K562 (cell line): ENCODE measurements around the gene FXR1. TPM values are rescaled to one million over a fixed set of nuclear protein-coding genes. Genes with fewer than 3 reads are reported as not detected.

Source experiments
- ATAC-seq: fragments of 200-7000 bp; cut with Tn5 transposase; 3 replicates; pipeline ENCODE4 v1.9.1; 2020; ENCODE audit warnings: moderate library complexity
- Bru-seq: library from RNA; stranded (reverse); fragments of 400-500 nt; gene quantifications from one replicate; lab custom pipeline; 2021; lab: Mats Ljungman, UMichigan
- BruChase-seq, 2 experiments: library from RNA; stranded (reverse); fragments of 400-500 nt; gene quantifications; one replicate each; lab custom pipeline; 2021; lab: Mats Ljungman, UMichigan
- BruUV-seq: library from RNA; stranded (reverse); fragments of 400-500 nt; replicated peaks from 2 replicates; lab custom pipeline; 2021; lab: Mats Ljungman, UMichigan
- CTCF ChIA-PET: fragments of 300-600 bp; formaldehyde crosslinking; extraction: SDS; loops from one replicate; lab custom pipeline; 2021; ENCODE audit warnings: low intra/inter-chr PET ratio; lab: Yijun Ruan, JAX
- POLR2A ChIA-PET: fragments of 300-600, 350-650 bp; sonication (Branson Sonifier 250); formaldehyde crosslinking; extraction: SDS; loops from one replicate; lab custom pipeline; 2021; ENCODE audit warnings: antibody characterized with exemption, inconsistent platforms; lab: Yijun Ruan, JAX
- DNase-seq, 4 experiments: peaks; one replicate each; pipeline versions ENCODE4 v3.0.0 to v3.0.0-alpha.2; 2011 to 2018; ENCODE audit warnings: low spot score in 3 of 4, mixed read lengths in 3 of 4; ENCODE audit errors: extremely low read depth in 1 of 4
- FAIRE-seq: peaks from 2 replicates; lab custom pipeline; 2011; peaks lifted over from hg19 to GRCh38; lab: Jason Lieb, UNC
- H2AFZ ChIP-seq: 2 replicates; pipeline ENCODE4 v1.6.0; 2011; ENCODE audit warnings: low read depth, low read length, control low read depth, inconsistent platforms
- H3K27ac ChIP-seq: fragments of 200-600 bp; 3 replicates; pipeline ENCODE4 v1.8.0; 2011; ENCODE audit warnings: low read depth, mild to moderate bottlenecking, control low read depth, inconsistent platforms, low read length, moderate library complexity, mixed read lengths; ENCODE audit errors: extremely low read depth
- H3K27me3 ChIP-seq, 2 experiments: fragments of 300-600 bp in 1 of 2; 2 replicates in 1 of 2; 3 replicates in 1 of 2; pipeline versions ENCODE4 v1.6.0 to v1.8.0; 2011; ENCODE audit warnings: inconsistent platforms in 2 of 2, low read length in 2 of 2, mild to moderate bottlenecking in 1 of 2, mixed read lengths in 1 of 2, moderate library complexity in 1 of 2; ENCODE audit not compliant: control insufficient read depth in 2 of 2, insufficient read depth in 2 of 2
- H3K36me3 ChIP-seq: fragments of 300-600 bp; 3 replicates; pipeline ENCODE4 v1.8.0; 2011; ENCODE audit warnings: mild to moderate bottlenecking, low read length, inconsistent platforms; ENCODE audit not compliant: control insufficient read depth, insufficient read depth
- H3K4me1 ChIP-seq, 2 experiments: fragments of 200-600 bp in 1 of 2; replicated peaks in 1 of 2; 2 replicates in 1 of 2; 3 replicates in 1 of 2; pipeline versions ENCODE4 v1.5.1 to v1.8.0; 2011; ENCODE audit warnings: inconsistent platforms in 2 of 2, low read length in 2 of 2, mild to moderate bottlenecking in 1 of 2, mixed read lengths in 1 of 2, moderate library complexity in 1 of 2; ENCODE audit not compliant: control insufficient read depth in 2 of 2, insufficient read depth in 2 of 2
- H3K4me2 ChIP-seq: 2 replicates; pipeline ENCODE4 v1.6.1; 2011; ENCODE audit warnings: low read length, control low read depth, inconsistent platforms, mixed read lengths; ENCODE audit not compliant: insufficient read depth
- H3K4me3 ChIP-seq: fragments of 200-600 bp; sonication (generic), shearing (Covaris generic); 2 replicates; pipeline ENCODE4 v1.5.1; 2016; ENCODE audit warnings: control low read depth, inconsistent platforms
- H3K79me2 ChIP-seq: fragments of 200-600 bp; 3 replicates; pipeline ENCODE4 v1.8.0; 2011; ENCODE audit warnings: low read length, inconsistent platforms; ENCODE audit not compliant: control insufficient read depth, insufficient read depth
- H3K9ac ChIP-seq, 2 experiments: 2 replicates each; pipeline versions ENCODE4 v1.6.0 to v1.6.1; 2011; ENCODE audit warnings: low read depth in 2 of 2, low read length in 2 of 2, control low read depth in 1 of 2, inconsistent platforms in 1 of 2, mild to moderate bottlenecking in 1 of 2, mixed read lengths in 1 of 2; ENCODE audit not compliant: insufficient read depth in 1 of 2
- H3K9me1 ChIP-seq: one replicate; pipeline ENCODE4 v1.6.0; 2011; ENCODE audit warnings: inconsistent platforms, mild to moderate bottlenecking, low read length, moderate library complexity; ENCODE audit not compliant: control insufficient read depth, insufficient read depth
- H3K9me3 ChIP-seq: replicated peaks from 2 replicates; pipeline ENCODE4 v1.5.1; 2011; ENCODE audit warnings: low read depth, low read length, inconsistent platforms; ENCODE audit not compliant: control insufficient read depth, insufficient read depth
- H4K20me1 ChIP-seq: replicated peaks from 2 replicates; pipeline ENCODE4 v1.6.1; 2011; ENCODE audit warnings: low read length, inconsistent platforms, mixed read lengths; ENCODE audit not compliant: control insufficient read depth, insufficient read depth
- ARHGAP35 ChIP-seq: fragments of 450-650 bp; IDR thresholded peaks from 2 replicates; pipeline ENCODE4 v1.6.1; 2018; ENCODE audit not compliant: partially characterized antibody
- ARID1B ChIP-seq: fragments of 450-650 bp; IDR thresholded peaks from 2 replicates; pipeline ENCODE4 v1.6.1; 2016; ENCODE audit warnings: antibody characterized with exemption, mild to moderate bottlenecking, inconsistent platforms
- BHLHE40 ChIP-seq: IDR thresholded peaks from 2 replicates; pipeline ENCODE4 v1.6.1; 2011; ENCODE audit warnings: low read length, improper control_type of control experiment
- HCFC1 ChIP-seq: IDR thresholded peaks from 2 replicates; pipeline ENCODE4 v1.6.1; 2012; ENCODE audit warnings: low read depth, low read length, improper control_type of control experiment
- LEF1 ChIP-seq: fragments of 450-650 bp; IDR thresholded peaks from 2 replicates; pipeline ENCODE4 v1.6.1; 2016; ENCODE audit warnings: mild to moderate bottlenecking
- MEF2A ChIP-seq: IDR thresholded peaks from 2 replicates; pipeline ENCODE4 v1.6.1; 2011; ENCODE audit warnings: low read depth, mild to moderate bottlenecking, low read length, moderate library complexity; ENCODE audit not compliant: control insufficient read depth
- POLR3A ChIP-seq: IDR thresholded peaks from 2 replicates; pipeline ENCODE4 v1.6.1; 2011; ENCODE audit warnings: borderline replicate concordance, mild to moderate bottlenecking, moderate library complexity; ENCODE audit not compliant: insufficient read length, insufficient read depth; ENCODE audit errors: extremely low read depth
- PTRF ChIP-seq: fragments of 450-650 bp; IDR thresholded peaks from 2 replicates; pipeline ENCODE4 v1.6.1; 2016; ENCODE audit warnings: mild to moderate bottlenecking, missing genetic modification characterization, missing compliant biosample characterization
- RBM17 ChIP-seq: fragments of 200-400 bp; formaldehyde crosslinking; IDR thresholded peaks from 2 replicates; pipeline ENCODE4 v1.6.1; 2017; ENCODE audit warnings: low read depth, mild to moderate bottlenecking, low read length, borderline replicate concordance
- SRF ChIP-seq, 2 experiments: fragments of 250-450, 450-650 bp in 1 of 2; sonication (Bioruptor Pico) in 1 of 2; sonication (generic) in 1 of 2; formaldehyde crosslinking; IDR thresholded peaks; 2 replicates each; pipeline versions ENCODE4 v1.5.0 to v1.5.1; 2020 to 2022; ENCODE audit warnings: mild to moderate bottlenecking in 1 of 2, missing genetic modification reagents in 1 of 2
- STAT5A ChIP-seq: IDR thresholded peaks from 2 replicates; pipeline ENCODE4 v1.6.1; 2012; ENCODE audit warnings: low read length, inconsistent platforms, borderline replicate concordance
- TCF7 ChIP-seq: sonication (generic); IDR thresholded peaks from 2 replicates; pipeline ENCODE4 v1.6.1; 2016; ENCODE audit warnings: antibody characterized with exemption, borderline replicate concordance
- ZNF239 ChIP-seq: fragments of 250-450 bp; sonication (Bioruptor Pico); IDR thresholded peaks from 2 replicates; pipeline ENCODE4 v1.4.0; 2020; ENCODE audit warnings: mild to moderate bottlenecking
- ZNF282 ChIP-seq: sonication (generic); formaldehyde crosslinking; IDR thresholded peaks from 2 replicates; pipeline ENCODE4 v1.8.1; 2023; ENCODE audit warnings: missing genetic modification reagents
- ZNF41 ChIP-seq: fragments of 250-450 bp; sonication (Bioruptor Pico); conservative IDR thresholded peaks from 2 replicates; pipeline ENCODE4 v1.4.0; 2020; ENCODE audit warnings: mild to moderate bottlenecking
- ZNF589 ChIP-seq: fragments of 200-800 bp; sonication (Bioruptor generic); IDR thresholded peaks from 2 replicates; pipeline ENCODE4 v1.6.1; 2016; ENCODE audit warnings: low read depth, missing genetic modification characterization, missing compliant biosample characterization
- WGBS: fragments of 100-300 bp; shearing (Covaris generic); methylation state at CpG from one replicate; pipeline ENCODE4 v1.1.6; 2016; ENCODE audit warnings: low coverage, mixed read lengths; ENCODE audit not compliant: insufficient coverage; ENCODE audit errors: missing lambda C conversion rate; 5-methylcytosine and 5-hydroxymethylcytosine counted together
- in situ Hi-C: fragments of 300-500 bp; cut with MboI; formaldehyde crosslinking; loops from 4 replicates; pipeline ENCODE4 v1.15.0; 2018; ENCODE audit warnings: inconsistent platforms, mixed read lengths
- intact Hi-C: fragments of 100-400 bp; cut with micrococcal nuclease; formaldehyde crosslinking; loops from 2 replicates; pipeline ENCODE4 v1.14.2; 2022
- long read RNA-seq, 3 experiments: library from polyadenylated mRNA in 2 of 3; library from RNA in 1 of 3; unstranded in 2 of 3; stranded (forward) in 1 of 3; transcript quantifications; one replicate each; pipeline ENCODE4 v2.0.0, GENCODE V29; 2019 to 2022
- polyA minus RNA-seq, 3 experiments: library from RNA; depleted of rRNA, polyadenylated mRNA; stranded (reverse); fragments of >200 nt; gene quantifications; 2 replicates each; pipeline ENCODE4 v1.2.3, GENCODE V29; 2011
- polyA plus RNA-seq, 8 experiments: library from polyadenylated mRNA; depleted of rRNA in 4 of 8; stranded (reverse) in 5 of 8; unstranded in 3 of 8; fragments of >200 nt; fragmentation: Nextera tagmentation in 2 of 8; fragmentation: Illumina TruSeq in 1 of 8; extraction: Ambion mirVana in 2 of 8; extraction: Trizol in 1 of 8; gene quantifications; 2 replicates each; pipeline versions ENCODE4 v1.2.1 to v1.2.3, GENCODE V29; 2011 to 2014; ENCODE audit warnings: inconsistent platforms in 1 of 8, missing spikeins in 1 of 8
- total RNA-seq, 7 experiments: library from RNA; depleted of rRNA in 6 of 7; stranded (reverse); fragments of >200 nt in 6 of 7; fragmentation: Illumina TruSeq in 2 of 7; extraction: Trizol in 2 of 7; gene quantifications; 2 replicates each; pipeline versions ENCODE4 v1.2.1 to v1.2.3, GENCODE V29; 2011 to 2021; ENCODE audit warnings: low replicate concordance in 1 of 7

The FXR1 gene
- 103 and 392 TPM in 2 replicates for total RNA-seq (2011; cell fraction: chromatin; rRNA removed; ENCODE audit: low replicate concordance)
- total RNA-seq (2011; cell fraction: nucleolus; rRNA removed), result 49.9 and 73.3 TPM in 2 replicates
- total RNA-seq (2011; cell fraction: nucleoplasm; rRNA removed), result 169 and 262 TPM in 2 replicates
- total RNA-seq (2014; rRNA removed) (128 and 137 TPM in 2 replicates), total RNA-seq (2014; rRNA removed; fragmentation: Illumina TruSeq; extraction: Trizol) (143 and 166 TPM in 2 replicates), total RNA-seq (2015; rRNA removed; fragmentation: Illumina TruSeq; extraction: Trizol) (131 and 136 TPM in 2 replicates), total RNA-seq (2021) (122 and 123 TPM in 2 replicates), polyA plus RNA-seq (2011; rRNA removed) (161 and 177 TPM in 2 replicates), polyA plus RNA-seq (2014; fragmentation: Illumina TruSeq; extraction: Trizol) (132 and 150 TPM in 2 replicates), polyA plus RNA-seq (2014; fragmentation: Nextera tagmentation; extraction: Ambion mirVana) (10 to 100 TPM; 59.4 to 81.1 TPM), polyA plus RNA-seq (2014; rRNA removed) (123 and 136 TPM in 2 replicates), polyA minus RNA-seq (2011; rRNA and poly(A)+ RNA removed) (363 and 437 TPM in 2 replicates), Bru-seq, nascent RNA (percentile 95 among the genes with signal in this experiment), BruChase-seq, experiment 1, labeled RNA remaining after a 2-hour chase (percentile 97 among the genes with signal in this experiment), BruChase-seq, experiment 2, labeled RNA remaining after a 6-hour chase (percentile 97 among the genes with signal in this experiment)
- 52.4 and 113 TPM in 2 replicates for polyA plus RNA-seq (2011; cell fraction: cytosol; rRNA removed)
- polyA plus RNA-seq (2011; cell fraction: nucleus; rRNA removed), result 75.7 and 119 TPM in 2 replicates
- 105 and 124 TPM in 2 replicates for polyA plus RNA-seq (2012)
- polyA minus RNA-seq (2011; cell fraction: cytosol; rRNA and poly(A)+ RNA removed), result 85.6 and 88.1 TPM in 2 replicates
- 117 and 226 TPM in 2 replicates for polyA minus RNA-seq (2011; cell fraction: nucleus; rRNA and poly(A)+ RNA removed)
- long read RNA-seq, experiment 1, full-length matches to known transcripts, result 118 of 244 reads
- long read RNA-seq, experiment 1, partial matches to known transcripts, result 86 of 244 reads
- long read RNA-seq, experiment 1, other reads (novel, unspliced or antisense), result 40 of 244 reads
- long read RNA-seq, experiment 2, full-length matches to known transcripts, result 25 of 95 reads
- long read RNA-seq, experiment 2, partial matches to known transcripts, result 36 of 95 reads
- long read RNA-seq, experiment 2, other reads (novel, unspliced or antisense), result 34 of 95 reads
- long read RNA-seq, experiment 3, full-length matches to known transcripts, result 39 of 65 reads
- long read RNA-seq, experiment 3, partial matches to known transcripts, result 16 of 65 reads
- long read RNA-seq, experiment 3, other reads (novel, unspliced or antisense), result 10 of 65 reads

- POLR2A ChIA-PET, result interaction anchor here (0.8 to 2.8 kb wide), 4 partner anchors 11 to 50 kb away, joined by 3 to 15 read pairs (median 4); no protein-coding TSS in a partner anchor
- Histone ChIP-seq H3K4me2 (peak within 1 kb of the TSS; percentile 92), H3K9me1 (peaks cover 3% of the 10 kb centered on the region), H2AFZ (peak within 1 kb of the TSS; percentile 99), H3K9ac (peak within 1 kb of the TSS; percentile 97 to 100), H3K27ac (peak within 1 kb of the TSS; percentile 100), H3K27me3 (no peaks in the 10 kb centered on the region), H3K9me3 (no peaks in the 10 kb centered on the region), H3K4me1 (peaks cover 3 to 12% of the 10 kb centered on the region in 2 experiments; a peak in 3 of 5 replicates), H3K79me2 (peaks cover 52% of the 10 kb centered on the region), H4K20me1 (peaks cover 33% of the 10 kb centered on the region), H3K36me3 (peaks cover 37% of the 10 kb centered on the region), H3K4me3 (peak within 1 kb of the TSS; percentile 99)
- in situ Hi-C loops, result no loop called here
- DNase-seq, result peak; percentile 87 to 91 (median 90)
- BruUV-seq, result no TSS peak
- intact Hi-C loops, result loop anchor here (2.0 to 10.0 kb wide), 3 partner anchors 76 to 792 kb away; partner anchors contain the start of gene DNAJC19
- peak; percentile 56 for FAIRE-seq
- peak; percentile 96 for ATAC-seq
- CTCF ChIA-PET, result no interaction called here
- WGBS, result under 1% methylated on average over 36 of the region's 68 CpGs
- TF ChIP-seq MEF2A, result no peak
- no peak for TF ChIP-seq ZNF589 (CRISPR knock-in tag)
- TF ChIP-seq STAT5A, result no peak
- 0 out of 2 replicates have a peak, but pooled peaks have one; percentile 42 for TF ChIP-seq HCFC1
- TF ChIP-seq RBM17, result no peak
- TF ChIP-seq ARID1B, result no peak
- no peak for TF ChIP-seq ZNF282 (CRISPR knock-in tag)
- TF ChIP-seq POLR3A, result no peak
- TF ChIP-seq TCF7, result no peak
- no peak for TF ChIP-seq LEF1
- TF ChIP-seq PTRF, result no peak
- no peak for TF ChIP-seq ZNF41 (CRISPR knock-in tag)
- TF ChIP-seq BHLHE40, result no peak
- no peak for TF ChIP-seq ARHGAP35
- no peak for TF ChIP-seq ZNF239 (CRISPR knock-in tag)
- no peak for TF ChIP-seq SRF (CRISPR knock-in tag; IDR thresholded peaks at IDR 0.05)
Observed at GRCh38 chr3:180912304-180913296, at the start of gene FXR1. TSS of gene FXR1 (plus strand) at chr3:180912670. CDS start at chr3:180912686, 16 bp downstream.
